GM18498 (cell line): Measurements from ENCODE around the gene TOX2.

ENCODE experiments used
- ATAC-seq: cut with Tn5 transposase; IDR thresholded peaks from one replicate; pipeline ENCODE4 v1.9.1; 2021; ENCODE audit warnings: mild to moderate bottlenecking, moderate library complexity; ENCODE audit not compliant: unreplicated experiment

The TOX2 gene

DNA sequence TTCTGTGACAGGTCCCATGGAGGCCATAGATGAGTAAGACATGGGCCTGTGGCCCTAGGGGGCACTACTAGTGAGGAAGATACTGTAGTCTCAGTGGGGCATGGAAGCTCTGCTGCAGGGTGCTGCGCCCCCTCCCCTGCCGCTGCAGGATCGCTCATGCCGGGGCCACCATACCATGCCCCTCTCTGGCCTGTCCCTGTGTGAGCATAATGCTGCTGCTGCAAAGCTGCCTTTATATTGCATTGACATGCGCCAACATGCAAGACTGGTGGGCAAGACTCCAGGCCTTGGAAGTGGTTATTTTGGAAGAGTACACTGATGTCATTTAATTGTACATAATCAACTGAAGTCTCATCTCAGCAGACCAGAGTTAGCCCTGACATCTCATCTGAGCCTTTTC is 60.0 kb downstream of the TOX2 start:
- no peak for ATAC-seq

DNA sequence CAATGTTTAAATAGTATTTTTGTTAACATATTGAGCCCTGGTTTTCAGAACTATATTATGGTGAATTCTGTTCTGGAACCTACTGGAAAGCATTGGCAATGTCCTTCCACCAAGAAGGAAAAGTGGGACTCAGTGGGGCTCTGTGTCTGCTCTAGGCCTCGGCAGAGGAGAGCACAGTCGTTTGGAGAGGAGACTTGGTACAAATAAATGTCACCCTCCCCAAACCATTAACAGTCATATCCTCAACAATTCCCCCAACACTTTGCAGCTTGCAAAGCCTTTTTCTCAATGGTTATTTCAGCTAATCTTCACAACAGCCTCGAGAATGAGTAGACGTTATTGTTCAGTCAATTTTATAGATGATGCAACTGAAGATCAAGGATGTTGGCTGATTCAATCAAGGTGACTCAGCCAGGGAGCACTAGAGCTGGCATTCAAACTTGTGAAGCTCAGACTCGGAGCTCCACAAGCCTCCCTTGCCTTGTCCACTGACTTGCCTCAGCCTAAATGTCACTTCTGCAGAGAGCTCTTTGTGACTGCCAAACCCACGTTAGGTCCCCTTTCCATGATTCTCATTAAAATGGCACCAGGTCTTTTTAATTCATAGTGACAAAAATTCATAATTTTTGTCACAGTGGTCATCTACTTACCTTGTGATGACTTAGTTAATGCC is 60.6 kb downstream of the TOX2 start:
- no peak for ATAC-seq

DNA sequence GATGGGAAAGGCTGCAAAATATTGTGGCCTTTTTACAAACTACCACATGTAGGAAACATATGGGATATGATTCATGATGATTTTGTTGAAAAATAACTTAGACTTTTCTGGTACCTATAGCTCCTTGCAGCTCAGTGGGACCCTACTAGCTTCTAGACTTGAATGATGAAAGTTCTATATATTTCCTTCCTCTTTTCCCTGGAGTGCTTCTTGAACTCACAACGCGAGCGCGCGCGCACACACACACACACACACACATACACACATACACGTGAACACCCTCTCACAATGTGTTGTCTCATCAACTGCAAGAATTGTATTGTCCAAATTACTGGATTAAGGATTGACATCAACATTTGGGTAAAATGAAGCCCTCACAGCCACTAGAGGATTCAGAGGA is 61.9 kb downstream of the TOX2 start:
- ATAC-seq, result no peak

DNA sequence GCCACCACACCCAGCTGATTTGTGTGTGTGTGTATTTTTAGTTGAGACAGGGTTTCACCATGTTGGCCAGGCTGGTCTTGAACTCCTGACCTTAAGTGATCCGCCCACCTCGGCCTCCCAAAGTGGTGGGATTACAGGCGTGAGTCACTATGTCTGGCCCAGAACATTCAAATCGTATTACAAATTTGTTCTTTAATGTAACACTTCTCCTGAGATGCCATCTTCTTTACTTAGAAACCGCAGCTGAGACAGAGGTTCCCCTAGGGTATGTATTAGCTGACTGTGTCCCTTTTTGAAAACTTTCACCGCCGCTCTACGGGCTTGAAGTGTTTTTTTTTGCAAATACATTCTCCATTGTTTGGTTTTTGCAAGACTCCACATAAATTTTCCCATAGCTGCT is 62.6 kb downstream of the TOX2 start:
- no peak for ATAC-seq

DNA sequence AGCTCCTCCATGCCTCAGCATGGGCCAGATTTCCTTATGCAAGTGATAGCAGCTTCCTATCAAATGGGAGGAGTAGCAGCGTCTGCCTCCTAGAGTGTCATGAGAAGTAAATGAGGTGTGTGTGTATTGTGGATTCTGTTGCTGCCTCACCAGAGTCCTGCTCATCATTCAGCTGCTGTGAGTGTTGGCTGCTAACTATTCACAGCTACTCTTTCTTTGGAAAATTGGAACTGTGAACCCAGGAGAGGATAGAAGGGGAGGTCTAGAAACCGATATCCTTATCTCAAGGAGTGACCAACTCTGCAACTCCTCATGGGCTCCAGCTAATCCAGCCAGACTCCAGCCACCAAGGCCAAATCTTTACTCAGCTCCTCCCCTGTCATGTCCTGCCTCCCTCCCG is 63.3 kb downstream of the TOX2 start:
- ATAC-seq, result no peak

DNA sequence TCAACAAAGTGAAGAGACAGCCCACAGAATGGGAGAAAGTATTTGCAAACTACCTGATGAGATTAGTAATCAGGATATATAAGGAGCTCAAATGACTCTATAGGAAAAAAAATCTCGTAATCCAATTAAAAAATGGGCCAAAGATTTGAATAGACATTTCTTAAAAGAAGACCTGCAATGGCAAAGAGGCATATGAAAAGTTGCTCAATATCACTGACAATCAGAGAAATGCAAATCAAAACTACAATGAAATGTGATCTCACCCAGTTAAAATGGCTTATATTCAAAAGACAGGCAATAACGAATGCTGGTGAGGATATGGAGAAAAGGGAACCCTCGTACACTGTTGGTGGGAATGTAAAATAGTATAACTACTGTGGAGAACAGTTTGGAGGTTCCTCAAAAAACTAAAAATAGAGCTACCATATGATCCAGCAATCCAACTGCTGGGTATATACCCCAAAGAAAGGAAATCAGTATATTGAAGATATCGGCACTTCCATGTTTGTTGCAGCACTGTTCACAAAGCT is 65.0 kb downstream of the TOX2 start:
- ATAC-seq, result no peak

DNA sequence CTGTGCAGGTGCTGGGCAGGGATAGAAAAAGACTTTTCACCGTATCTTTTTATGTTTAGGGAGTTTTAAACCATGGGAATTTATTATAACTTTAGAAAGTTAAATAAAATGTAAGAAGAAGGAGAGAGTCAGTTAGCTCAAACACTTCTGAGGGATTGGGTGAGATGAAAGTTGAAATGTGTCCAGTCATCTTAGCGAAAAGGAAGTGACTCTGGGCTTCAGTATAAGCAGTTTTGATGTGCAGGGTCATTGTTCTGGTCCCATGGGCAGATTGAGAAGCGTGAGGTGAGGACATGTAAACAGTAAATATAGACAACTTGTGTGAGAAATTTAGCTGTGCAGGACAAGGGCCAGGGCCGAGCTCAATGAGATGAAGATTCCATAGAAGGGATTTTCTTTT is 66.9 kb downstream of the TOX2 start:
- ATAC-seq, result no peak

DNA sequence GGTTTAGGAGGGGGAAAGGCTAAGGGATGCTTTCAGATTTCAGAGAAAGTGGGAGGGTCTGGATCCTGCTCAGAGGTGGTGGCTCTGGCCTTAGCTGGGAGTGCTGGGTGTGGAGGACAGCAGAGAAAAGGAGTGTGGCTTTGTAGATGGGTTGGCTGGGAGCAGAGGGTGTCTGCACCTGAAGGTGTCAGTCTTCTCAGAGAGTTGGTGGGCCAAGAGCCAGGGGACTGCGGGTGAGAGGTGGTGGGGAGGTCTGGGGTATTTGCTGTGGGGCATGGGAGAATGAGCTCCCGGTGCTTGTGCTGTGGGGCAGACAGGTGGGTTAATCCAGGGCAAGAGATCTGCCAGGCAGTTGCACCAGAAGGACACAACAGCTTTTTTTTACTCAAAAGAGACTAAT is 67.4 kb downstream of the TOX2 start:
- no peak for ATAC-seq

DNA sequence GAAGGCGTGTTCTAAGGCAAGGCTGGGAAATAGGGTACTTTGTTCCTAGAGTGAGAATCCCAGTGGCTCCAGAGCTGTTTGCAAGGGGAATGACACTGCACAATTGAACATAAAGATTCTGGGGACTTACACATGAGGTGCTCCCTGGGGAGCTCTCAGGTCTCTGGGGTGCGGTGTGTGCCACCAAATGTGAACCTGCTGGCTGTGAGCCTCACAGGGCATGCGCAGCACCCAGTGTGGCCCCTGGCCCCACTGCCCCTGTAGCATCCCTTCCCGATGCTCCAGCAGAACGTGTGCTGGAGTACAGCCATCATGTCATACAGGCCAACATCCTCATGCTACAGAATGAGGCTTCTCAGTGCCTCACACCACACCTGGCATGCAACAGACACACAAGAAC is 68.2 kb downstream of the TOX2 start:
- ATAC-seq, result no peak

DNA sequence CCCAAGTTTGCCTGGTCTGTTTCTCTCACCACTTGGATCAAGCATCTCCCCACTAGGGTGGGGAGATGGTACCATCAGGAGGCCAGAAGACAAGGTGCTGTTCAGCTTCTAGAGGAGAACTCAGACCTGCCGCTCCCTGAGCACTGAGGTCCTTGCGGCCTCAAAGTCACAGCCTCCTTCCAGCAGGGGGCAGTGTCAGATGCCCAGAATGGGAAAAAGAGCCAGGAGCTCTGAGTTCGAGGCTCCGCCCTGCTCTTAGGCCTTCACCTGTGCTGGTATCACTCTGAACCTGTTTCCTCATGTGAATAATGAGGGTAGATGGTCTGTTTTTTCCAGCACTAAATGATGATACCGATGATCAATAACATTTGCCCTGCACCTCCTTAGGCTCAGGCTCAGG is 68.7 kb downstream of the TOX2 start:
- no peak for ATAC-seq

DNA sequence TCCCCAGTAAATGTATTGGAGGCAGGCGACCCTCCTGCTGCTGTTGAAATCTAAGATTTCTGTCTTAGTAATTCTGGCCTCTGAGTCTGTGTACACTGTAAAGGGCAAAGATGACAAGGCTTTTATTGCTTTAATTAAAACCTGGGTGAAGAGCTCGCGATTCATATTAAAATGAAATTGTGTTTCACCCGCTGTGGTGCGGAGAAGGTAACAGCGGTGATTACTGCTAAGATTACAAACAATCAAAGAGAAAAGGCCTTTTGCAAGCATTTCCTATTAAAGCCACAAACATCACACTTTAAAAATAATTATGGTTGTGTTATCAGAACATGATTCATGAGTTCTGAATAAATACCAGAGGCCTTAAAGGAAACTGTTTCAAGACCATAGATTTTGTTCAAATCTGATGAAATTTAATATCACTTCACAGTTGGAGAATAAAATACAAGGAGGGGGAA is 69.3 kb downstream of the TOX2 start:
- no peak for ATAC-seq

DNA sequence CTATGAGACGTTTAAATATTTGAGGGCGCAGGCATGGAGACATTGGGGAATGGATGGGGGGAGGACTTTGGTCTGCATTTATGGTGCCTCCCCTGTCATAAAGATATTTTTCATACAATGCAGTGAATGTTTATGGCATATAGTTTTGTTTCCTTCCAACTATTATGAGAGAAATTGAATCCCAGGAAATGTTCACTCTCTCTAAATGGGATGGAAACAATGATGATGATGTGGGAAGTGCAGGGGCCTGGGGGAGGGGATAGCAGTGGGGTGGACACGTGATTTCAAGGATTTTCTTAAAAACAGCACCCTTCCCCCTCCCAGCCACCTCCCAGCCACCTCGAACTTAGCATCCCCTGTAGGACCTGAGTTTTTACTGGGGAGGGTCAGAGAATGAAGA is 69.9 kb downstream of the TOX2 start:
- no peak for ATAC-seq

DNA sequence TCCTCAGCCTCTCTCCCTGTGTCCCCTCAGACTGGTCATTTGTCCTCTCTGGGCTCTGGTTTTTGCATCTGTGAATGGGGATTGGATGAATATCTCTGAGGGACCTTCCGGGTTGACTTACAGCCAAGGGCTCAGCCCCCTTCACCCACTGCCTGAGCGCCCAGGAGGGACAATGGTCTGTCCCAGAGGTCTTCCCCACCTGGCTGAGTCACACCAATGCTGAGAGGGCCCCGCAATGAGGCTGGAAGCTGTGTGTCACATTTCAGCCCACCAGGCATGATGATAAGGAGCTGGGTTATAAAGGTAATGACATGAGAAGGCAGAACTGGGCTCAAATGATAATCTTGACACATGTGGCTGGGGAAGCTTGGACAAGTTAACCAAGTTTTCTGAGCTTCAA is 70.5 kb downstream of the TOX2 start:
- no peak for ATAC-seq

DNA sequence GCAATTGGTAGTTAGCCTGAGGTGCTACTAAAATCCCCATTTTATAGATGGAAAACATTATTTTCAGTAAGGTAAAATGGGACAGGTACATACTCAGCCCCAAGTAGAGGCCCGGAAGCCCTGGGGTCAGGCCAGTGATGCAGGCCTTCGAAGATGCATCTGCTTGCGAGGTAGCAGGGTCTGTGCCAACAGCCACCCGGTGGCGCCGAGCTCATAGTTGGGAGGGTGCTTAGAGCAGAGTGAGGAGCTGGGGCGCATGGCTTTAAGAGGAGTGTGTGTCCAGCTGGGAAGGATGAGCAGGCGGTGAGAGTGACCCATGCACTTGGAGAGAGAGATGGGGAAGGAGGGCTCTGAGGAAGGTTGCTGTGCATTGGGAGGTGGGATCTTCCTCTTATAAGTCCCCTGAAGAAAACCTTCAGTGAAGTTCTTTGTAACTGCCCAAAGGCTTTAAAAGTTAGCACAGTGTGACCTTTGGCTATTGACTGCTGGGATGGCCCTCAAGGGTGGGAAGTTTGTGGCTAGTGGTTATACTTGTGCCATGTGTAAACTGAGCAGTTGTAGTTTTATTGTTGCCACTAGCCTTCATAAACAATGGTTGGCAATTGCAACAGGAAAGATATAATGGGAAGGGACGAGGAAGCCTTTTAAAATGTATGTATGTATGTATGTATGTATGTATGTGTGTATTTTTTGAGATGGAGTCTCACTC is 71.1 kb downstream of the TOX2 start:
- no peak for ATAC-seq

DNA sequence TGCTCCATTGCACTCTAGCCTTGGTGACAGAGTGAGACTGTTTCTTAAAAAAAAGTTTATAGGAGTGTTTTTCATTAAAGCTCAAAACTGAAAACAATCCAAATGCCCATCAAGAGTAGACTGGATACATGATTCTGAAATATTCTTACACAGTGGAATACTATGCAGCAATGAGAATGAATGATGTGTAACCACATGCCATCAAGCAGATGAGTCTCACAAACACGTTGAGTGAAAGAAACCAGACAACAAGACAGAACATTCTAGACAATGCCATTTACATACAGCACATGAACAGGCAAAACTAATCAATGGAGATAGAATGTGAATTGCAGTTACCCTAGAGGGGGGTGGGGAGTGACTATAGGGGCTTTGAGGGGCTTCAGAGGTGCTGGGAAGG is 72.4 kb downstream of the TOX2 start:
- no peak for ATAC-seq

DNA sequence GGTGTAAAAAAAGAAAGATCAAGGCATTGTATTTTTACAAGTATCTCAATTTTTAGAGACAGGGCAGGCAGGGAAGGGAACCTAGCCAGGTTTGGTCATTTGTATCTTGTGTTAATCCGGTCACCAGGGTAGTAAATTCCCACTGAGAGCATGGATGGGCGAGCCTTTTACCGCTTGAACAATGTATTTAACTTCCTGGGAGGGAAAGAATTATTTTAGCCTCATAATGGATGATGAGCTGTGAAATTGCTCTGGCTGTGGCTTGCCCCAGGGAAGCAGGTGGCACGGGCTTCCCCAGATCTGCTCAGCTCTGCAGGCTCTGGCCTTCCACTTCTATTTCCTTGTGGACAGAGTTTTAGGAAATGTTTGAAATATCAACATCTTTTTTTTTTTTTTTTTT is 72.9 kb downstream of the TOX2 start:
- no peak for ATAC-seq

DNA sequence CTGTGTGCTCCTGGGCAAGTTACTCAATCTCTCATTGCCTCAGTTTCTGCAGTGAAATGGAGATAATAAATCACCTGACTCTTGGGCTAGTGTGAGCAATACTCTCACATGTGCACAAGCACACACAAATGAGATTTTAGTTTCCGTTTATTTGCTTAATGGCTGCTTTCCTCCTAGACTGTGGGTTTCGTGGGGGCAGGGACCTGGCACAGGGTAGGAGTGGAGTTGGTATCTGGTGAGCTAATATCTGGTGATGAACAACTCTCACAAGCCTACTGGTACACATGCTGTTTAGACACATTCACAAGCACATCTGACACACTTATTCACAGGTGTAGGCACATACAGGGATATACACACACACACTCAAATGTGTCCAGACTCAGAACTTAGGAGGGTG is 73.8 kb downstream of the TOX2 start:
- ATAC-seq, result no peak

DNA sequence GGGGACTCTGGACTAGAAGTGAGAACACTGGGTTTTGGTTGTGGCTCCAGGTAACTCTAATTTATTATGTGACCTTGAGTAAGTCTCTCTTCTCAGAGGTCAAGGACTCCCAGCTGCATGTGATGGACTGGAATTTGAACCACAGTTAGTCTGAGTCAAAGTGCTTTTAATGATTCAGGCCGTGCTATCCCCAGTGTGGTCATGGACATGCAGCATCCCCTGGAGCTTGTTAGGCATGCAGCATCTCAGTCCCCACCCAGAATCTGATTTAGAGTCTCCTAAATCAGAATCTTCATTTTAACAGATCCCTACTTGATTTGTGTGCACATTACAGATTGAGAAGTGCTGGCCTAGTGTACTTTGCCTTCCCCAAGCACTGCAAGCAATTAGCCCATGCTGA is 74.2 kb downstream of the TOX2 start:
- ATAC-seq, result no peak

DNA sequence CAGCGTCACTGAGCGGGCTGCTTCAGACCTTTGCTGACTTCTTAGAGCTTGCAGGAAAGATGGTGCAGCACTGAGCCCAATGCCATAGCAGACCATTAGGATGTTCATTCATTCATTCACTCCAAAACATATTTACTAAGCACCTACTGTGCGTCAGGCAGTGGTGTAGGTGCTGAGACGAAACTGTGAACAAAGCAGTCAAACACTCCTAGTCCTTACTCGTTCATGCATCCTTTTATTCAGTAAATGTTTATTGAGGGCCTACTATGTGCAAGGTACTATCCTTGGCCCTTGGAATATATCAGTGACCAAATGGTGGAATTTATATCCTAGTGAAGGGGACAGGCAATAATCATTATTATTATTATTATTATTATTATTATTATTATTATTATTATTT is 76.6 kb downstream of the TOX2 start:
- no peak for ATAC-seq

DNA sequence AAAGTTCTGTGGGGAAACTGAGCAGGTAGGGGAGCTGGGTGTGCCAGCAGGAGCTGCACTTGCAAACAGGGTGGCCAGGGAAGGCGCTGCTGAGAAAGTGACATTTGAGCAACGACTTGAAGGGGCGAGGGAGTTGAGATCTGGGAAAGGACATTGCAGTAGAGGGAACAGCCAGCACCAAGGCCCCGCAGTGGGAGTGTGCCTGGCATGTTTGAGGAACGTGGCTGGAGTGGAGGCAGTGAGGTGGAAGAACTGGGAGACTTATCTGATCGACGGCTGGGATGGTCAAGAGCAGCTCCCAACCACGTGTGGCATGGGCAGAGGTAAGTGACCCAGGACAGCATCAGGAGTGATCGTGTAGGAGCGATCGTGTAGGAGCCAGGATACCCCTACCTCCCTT is 77.3 kb downstream of the TOX2 start:
- no peak for ATAC-seq

DNA sequence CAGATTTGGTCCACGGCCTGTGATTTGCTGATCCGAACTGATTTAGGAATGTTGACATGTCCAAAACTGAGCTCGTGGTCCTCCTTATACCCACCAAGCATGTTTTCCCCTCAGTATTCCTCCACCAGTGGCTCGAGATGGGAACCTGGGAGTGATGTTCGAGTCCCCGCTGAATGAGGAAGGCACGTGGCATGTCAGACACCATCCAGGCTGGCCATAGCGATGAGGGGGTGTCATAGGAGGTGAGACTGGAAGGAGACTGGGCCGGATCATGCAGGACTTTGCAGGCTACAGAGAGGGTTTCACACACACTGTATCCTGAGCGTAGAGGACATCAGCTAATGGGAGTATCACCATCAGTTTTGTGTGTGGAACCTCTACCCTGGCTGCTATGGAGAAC is 78.2 kb downstream of the TOX2 start:
- no peak for ATAC-seq

DNA sequence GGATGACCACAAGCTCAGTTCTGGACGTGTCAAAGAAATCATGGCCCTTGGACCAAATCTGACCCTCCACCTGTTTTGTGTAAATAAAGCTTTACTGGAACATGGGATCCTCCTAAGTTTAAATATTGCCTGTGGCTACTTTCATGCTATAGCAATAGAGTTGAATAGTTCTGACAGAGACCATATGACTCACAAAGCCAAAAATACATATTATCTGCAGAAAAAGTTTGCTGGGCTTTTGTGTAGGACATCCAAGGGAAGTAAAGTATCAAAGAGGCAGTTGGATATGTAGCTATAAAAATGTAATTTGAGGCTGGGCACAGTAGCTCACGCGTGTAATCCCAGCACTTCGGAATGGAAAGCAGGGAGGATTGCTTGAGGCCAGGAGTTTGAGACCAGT is 78.9 kb downstream of the TOX2 start:
- ATAC-seq, result no peak
